Loucy (cell line): ENCODE results near the gene ZBTB24.

Experiments used
- CTCF ChIP-seq: fragments of 200-600 bp; sonication (generic); conservative IDR thresholded peaks from 2 replicates; pipeline ENCODE4 v1.5.1; 2014; ENCODE audit warnings: mild to moderate bottlenecking, antibody characterized with exemption, low read length
- EZH2phosphoT487 ChIP-seq: fragments of 200-600 bp; IDR thresholded peaks from 2 replicates; pipeline ENCODE4 v1.6.1; 2018; ENCODE audit warnings: antibody characterized with exemption, mild to moderate bottlenecking, moderate library complexity, borderline replicate concordance

- no peak for TF ChIP-seq EZH2phosphoT487
- TF ChIP-seq CTCF, result no peak
These were observed 21.1 kb downstream of the ZBTB24 start for GRCh38 chr6:109461733-109462526.
